GM12864 (cell line): Measurements from ENCODE around the gene KRTDAP.

ENCODE experiments used
- DNase-seq: peaks from one replicate; pipeline ENCODE4 v3.0.0-alpha.2; 2011; ENCODE audit warnings: low read depth
- H3K4me3 ChIP-seq: 2 replicates; pipeline ENCODE4 v1.5.1; 2011; ENCODE audit warnings: mild to moderate bottlenecking, low read depth, low read length, control low read depth
- TF ChIP-seq, protein P1 (sequence below): IDR thresholded peaks from 2 replicates; pipeline ENCODE4 v1.5.1; 2011; ENCODE audit warnings: low read depth, mild to moderate bottlenecking, moderate library complexity, low read length, control low read depth, inconsistent platforms; ENCODE audit errors: missing control alignments

Gene KRTDAP, protein sequence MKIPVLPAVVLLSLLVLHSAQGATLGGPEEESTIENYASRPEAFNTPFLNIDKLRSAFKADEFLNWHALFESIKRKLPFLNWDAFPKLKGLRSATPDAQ

DNA sequence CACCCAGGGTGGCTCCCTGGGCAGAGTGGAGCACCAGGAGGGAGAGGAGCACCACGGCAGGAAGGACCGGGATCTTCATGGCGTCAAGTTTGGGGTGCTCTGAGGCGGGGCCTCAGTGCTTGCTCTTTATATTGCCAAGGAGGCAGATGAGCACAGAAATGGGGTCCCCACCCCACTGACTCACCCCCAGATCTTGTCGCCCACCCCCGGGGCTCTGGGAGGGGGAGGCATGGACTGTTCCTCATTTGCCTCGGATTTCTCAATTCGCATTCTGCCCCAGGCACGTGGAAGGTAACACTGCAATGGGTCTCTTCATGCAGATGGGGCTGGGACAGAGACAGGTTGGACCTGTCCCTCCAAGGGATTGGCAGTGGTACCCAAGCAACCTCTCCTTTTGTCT lies at the start of gene KRTDAP:
KRTDAP (minus strand) TSS at position 101 of the 400 bp plus-strand sequence; CDS start at position 79, 22 bp downstream.
- TF ChIP-seq, protein P1, sequence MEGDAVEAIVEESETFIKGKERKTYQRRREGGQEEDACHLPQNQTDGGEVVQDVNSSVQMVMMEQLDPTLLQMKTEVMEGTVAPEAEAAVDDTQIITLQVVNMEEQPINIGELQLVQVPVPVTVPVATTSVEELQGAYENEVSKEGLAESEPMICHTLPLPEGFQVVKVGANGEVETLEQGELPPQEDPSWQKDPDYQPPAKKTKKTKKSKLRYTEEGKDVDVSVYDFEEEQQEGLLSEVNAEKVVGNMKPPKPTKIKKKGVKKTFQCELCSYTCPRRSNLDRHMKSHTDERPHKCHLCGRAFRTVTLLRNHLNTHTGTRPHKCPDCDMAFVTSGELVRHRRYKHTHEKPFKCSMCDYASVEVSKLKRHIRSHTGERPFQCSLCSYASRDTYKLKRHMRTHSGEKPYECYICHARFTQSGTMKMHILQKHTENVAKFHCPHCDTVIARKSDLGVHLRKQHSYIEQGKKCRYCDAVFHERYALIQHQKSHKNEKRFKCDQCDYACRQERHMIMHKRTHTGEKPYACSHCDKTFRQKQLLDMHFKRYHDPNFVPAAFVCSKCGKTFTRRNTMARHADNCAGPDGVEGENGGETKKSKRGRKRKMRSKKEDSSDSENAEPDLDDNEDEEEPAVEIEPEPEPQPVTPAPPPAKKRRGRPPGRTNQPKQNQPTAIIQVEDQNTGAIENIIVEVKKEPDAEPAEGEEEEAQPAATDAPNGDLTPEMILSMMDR = no peak

DNA sequence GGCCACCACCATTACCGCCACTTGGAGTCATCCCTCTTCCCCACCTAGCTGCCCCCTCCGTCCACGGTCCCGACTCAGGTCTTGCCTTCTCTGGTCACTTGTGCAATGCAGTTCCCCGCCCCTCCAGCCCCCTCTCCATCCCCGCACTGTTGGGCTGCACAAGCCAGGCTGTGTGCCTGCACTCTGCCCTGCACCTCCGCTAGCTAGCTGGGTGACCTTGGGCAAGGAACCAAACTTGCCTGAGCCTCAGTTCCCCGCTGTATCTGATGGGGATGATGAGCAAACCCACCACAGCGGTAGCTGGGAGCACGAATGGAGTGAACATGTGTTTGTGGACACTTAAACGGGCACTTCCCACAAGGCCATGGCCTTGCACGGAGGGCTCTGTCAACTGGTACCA lies 49.6 kb upstream of the KRTDAP start:
- TF ChIP-seq, protein P1 = no peak
- H3K4me3 ChIP-seq = no peak overlapping the region
- DNase-seq = no peak

More for the DNA sequence above, at the start of gene KRTDAP:
- no peak for DNase-seq
- H3K4me3 ChIP-seq = no peak within 1 kb of the TSS

DNA sequence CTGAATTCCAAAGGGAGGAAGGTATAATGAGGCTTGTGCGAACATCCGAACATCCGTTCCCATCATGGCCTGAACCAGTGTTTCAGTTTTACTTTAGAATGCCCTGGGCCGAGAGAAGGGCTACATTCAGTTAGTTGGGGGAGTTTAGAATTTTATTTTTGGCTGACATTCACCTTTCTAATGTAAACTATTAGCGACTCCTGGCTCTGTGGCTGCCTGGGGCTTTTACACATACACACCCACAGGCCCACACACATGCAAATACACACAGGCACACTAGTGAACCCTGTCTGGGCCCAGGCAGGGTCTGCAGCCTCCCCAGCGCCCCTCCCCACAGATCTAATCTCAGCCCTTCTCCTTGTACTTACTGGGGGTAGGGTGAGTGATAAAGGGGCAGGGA lies 49.0 kb upstream of the KRTDAP start:
- no peak for DNase-seq
- no peak overlapping the region; the same call in 1 of the 2 replicates for H3K4me3 ChIP-seq
- TF ChIP-seq, protein P1 = no peak

DNA sequence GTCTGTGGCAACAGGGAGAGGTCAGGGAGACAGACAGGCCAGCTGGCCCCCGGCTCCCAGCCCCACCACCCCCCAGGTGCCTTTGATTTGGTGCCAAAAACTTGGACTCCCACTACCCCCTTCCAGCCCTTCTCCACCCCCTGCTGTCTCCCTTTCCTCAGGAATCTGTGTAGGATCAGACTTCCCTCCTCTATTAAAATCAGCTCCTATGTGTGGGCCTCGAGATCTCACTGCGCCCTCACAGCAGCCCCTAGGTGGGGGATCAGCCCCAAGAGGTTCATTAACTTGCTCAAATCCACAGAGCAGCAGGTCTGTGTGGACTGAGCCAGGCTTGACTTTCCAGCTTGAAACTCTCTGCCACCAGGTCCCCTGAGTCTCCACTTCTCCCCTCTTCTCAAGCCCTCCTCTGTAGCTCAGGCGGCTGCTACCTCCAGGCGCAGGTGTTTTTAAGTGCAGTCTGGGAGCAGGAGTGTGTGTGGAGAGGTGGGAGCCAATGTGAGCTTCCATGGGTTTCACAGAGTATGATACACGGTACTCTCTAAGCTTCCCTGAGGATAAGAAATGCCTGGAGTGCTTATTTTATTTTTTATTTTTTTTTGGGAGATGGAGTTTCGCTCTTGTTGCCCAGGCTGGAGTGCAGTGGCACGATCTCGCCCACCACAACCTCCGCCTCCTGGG lies 44.7 kb upstream of the KRTDAP start:
- TF ChIP-seq, protein P1 = no peak
- DNase-seq = no peak
- no peak overlapping the region for H3K4me3 ChIP-seq

DNA sequence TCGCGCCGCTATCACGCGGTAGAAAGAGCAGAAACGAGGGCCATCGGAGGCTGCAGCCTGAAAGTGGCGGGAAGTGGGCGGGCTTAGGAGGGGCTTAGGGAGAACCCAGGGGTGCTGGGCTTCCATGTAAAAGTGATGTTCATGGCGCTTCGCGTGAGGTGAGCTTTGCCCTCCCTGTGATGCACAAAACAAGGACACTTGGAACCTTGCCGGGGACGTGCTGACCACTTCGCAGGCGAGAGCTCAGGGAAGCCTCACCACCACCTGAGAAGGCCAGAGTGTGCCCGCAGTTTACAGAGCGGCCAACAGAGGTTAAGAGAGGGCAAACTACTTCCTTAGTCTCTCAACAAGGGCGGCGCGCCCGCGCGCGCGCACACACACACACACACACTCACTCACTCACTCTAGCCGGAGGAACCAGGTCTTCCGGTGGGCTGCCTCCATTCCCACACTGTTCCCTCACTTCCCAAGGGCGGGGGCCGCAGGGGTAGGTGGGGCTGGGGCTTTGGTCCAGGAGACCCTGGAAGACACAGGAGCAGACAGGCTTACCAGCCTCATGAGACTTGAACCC lies 43.6 kb upstream of the KRTDAP start:
- no peak overlapping the region for H3K4me3 ChIP-seq
- DNase-seq = no peak
- TF ChIP-seq, protein P1 = no peak

DNA sequence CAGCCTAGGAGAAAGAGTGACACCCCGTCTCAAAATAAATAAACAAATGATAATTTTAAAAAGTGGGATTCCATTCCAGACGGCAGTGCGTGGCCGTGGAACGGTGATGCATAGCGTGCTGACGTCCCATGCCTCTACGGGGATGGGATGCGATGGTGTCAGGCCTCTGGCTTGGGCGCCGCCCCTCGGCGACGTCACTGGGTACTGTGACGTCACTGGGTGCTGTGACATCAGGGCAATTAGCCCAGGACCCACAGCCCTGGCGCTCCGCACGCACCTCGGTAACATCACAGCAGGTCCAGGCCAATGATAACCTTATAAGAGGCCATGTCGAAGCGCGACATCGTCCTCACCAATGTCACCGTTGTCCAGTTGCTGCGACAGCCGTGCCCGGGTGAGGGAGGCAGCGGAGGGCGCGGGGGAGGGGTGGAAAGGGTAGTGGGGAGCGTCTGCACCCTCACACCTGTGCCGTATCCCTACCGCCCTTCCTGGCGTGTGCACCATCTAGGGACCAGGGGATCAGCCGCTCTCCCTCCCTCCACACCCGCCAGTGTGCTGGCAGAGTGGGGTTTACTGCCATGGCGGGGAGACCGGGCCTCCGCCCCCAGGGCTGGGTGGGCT lies 43.0 kb upstream of the KRTDAP start, which contains the start of gene GAPDHS:
GAPDHS (plus strand) TSS at position 256 of the 621 bp plus-strand sequence; CDS start at position 328, 72 bp downstream.
- H3K4me3 ChIP-seq = no peak within 1 kb of the TSS
- no peak for DNase-seq
- TF ChIP-seq, protein P1 = no peak
